Measurements from ENCODE around the gene BHLHA15. TPM values are rescaled to one million over a fixed set of nuclear protein-coding genes. Genes with fewer than 3 reads are reported as not detected.

Gene BHLHA15
- total RNA-seq, 4 donors from 2014 or later = not detected

GRCh38 chr7:98217623-98218582 is 6.7 kb downstream of the BHLHA15 start:
- TF ChIP-seq CTCF (IDR thresholded peaks at IDR 0.05; ENCODE audit: low read depth) = no peak

GRCh38 chr7:98221611-98222532 is 10.6 kb downstream of the BHLHA15 start:
- no peak for TF ChIP-seq CTCF (IDR thresholded peaks at IDR 0.05; ENCODE audit: low read depth)

GRCh38 chr7:98222533-98223195 is 11.4 kb downstream of the BHLHA15 start:
- no peak for TF ChIP-seq CTCF (IDR thresholded peaks at IDR 0.05; ENCODE audit: low read depth)

- no peak for TF ChIP-seq CTCF (IDR thresholded peaks at IDR 0.05; ENCODE audit: low read depth)
These were observed 12.2 kb downstream of the BHLHA15 start for GRCh38 chr7:98223351-98223897.

- no peak for TF ChIP-seq CTCF (IDR thresholded peaks at IDR 0.05; ENCODE audit: low read depth)
These were observed 12.9 kb downstream of the BHLHA15 start for GRCh38 chr7:98223898-98224700.

- no peak for TF ChIP-seq CTCF (IDR thresholded peaks at IDR 0.05; ENCODE audit: low read depth)
These were observed 13.5 kb downstream of the BHLHA15 start for GRCh38 chr7:98224701-98225181.
